HepG2 (cell line): ENCODE measurements around the gene MIF. TPM values are rescaled to one million over a fixed set of nuclear protein-coding genes. Genes with fewer than 3 reads are reported as not detected.

Source experiments
- ATRX ChIP-seq: sonication (generic); formaldehyde crosslinking; IDR thresholded peaks from 2 replicates; pipeline ENCODE4 v1.4.0; 2020; ENCODE audit warnings: missing genetic modification reagents, borderline replicate concordance
- GPN1 ChIP-seq: sonication (generic); formaldehyde crosslinking; IDR thresholded peaks from 2 replicates; pipeline ENCODE4 v1.5.1; 2020; ENCODE audit warnings: missing genetic modification reagents, borderline replicate concordance
- LRRFIP1 ChIP-seq: sonication (generic); formaldehyde crosslinking; conservative IDR thresholded peaks from 2 replicates; pipeline ENCODE4 v1.4.0; 2020; ENCODE audit warnings: missing genetic modification reagents
- REXO4 ChIP-seq: sonication (generic); formaldehyde crosslinking; IDR thresholded peaks from 2 replicates; pipeline ENCODE4 v1.8.0; 2022; ENCODE audit warnings: missing genetic modification reagents, mild to moderate bottlenecking, borderline replicate concordance
- TRAFD1 ChIP-seq: sonication (generic); formaldehyde crosslinking; IDR thresholded peaks from 2 replicates; pipeline ENCODE4 v1.5.1; 2020; ENCODE audit warnings: missing genetic modification reagents, mild to moderate bottlenecking, borderline replicate concordance
- TSC22D2 ChIP-seq: sonication (generic); formaldehyde crosslinking; IDR thresholded peaks from 2 replicates; pipeline ENCODE4 v1.5.1; 2020; ENCODE audit warnings: missing genetic modification reagents, mild to moderate bottlenecking, borderline replicate concordance
- U2AF2 ChIP-seq: fragments of 200-400 bp; formaldehyde crosslinking; IDR thresholded peaks from 2 replicates; pipeline ENCODE4 v1.6.1; 2017; ENCODE audit warnings: low read depth, mild to moderate bottlenecking, low read length
- ZNF275 ChIP-seq: sonication (generic); formaldehyde crosslinking; IDR thresholded peaks from 2 replicates; pipeline ENCODE4 v1.8.0; 2022; ENCODE audit warnings: missing genetic modification reagents, mild to moderate bottlenecking, inconsistent platforms, borderline replicate concordance
- ZNF3 ChIP-seq: IDR thresholded peaks from 2 replicates; pipeline ENCODE4 v1.7.0; 2017; ENCODE audit warnings: inconsistent platforms
- ZNF569 ChIP-seq: sonication (generic); formaldehyde crosslinking; IDR thresholded peaks from 2 replicates; pipeline ENCODE4 v1.5.0; 2020; ENCODE audit warnings: mild to moderate bottlenecking, missing genetic modification reagents, moderate library complexity, borderline replicate concordance
- ZNF607 ChIP-seq: sonication (generic); formaldehyde crosslinking; IDR thresholded peaks from 2 replicates; pipeline ENCODE4 v1.5.1; 2020; ENCODE audit warnings: missing genetic modification reagents, mild to moderate bottlenecking, borderline replicate concordance
- ZNF646 ChIP-seq: sonication (generic); formaldehyde crosslinking; IDR thresholded peaks from 2 replicates; pipeline ENCODE4 v1.9.0; 2021; ENCODE audit warnings: mild to moderate bottlenecking, missing genetic modification reagents
- ZNF879 ChIP-seq: sonication (generic); formaldehyde crosslinking; IDR thresholded peaks from 2 replicates; pipeline ENCODE4 v1.8.1; 2023; ENCODE audit warnings: missing genetic modification reagents
- ZSCAN21 ChIP-seq: sonication (generic); formaldehyde crosslinking; IDR thresholded peaks from 2 replicates; pipeline ENCODE4 v1.8.0; 2022; ENCODE audit warnings: mild to moderate bottlenecking, missing genetic modification reagents, moderate library complexity, borderline replicate concordance
- ZSCAN31 ChIP-seq: sonication (generic); formaldehyde crosslinking; IDR thresholded peaks from 2 replicates; pipeline ENCODE4 v1.5.0; 2020; ENCODE audit warnings: low read depth, mild to moderate bottlenecking, missing genetic modification reagents
- polyA plus RNA-seq, 8 experiments: library from polyadenylated mRNA; depleted of rRNA in 3 of 8; stranded (reverse) in 7 of 8; unstranded in 1 of 8; fragments of >200 nt; fragmentation: Illumina TruSeq in 4 of 8; extraction: Trizol in 4 of 8; gene quantifications; 2 replicates each; pipeline versions ENCODE4 v1.2.1 to v1.2.3, GENCODE V29; 2011 to 2016; ENCODE audit warnings: low read depth in 4 of 8, missing spikeins in 1 of 8, mixed read lengths in 1 of 8; ENCODE audit not compliant: insufficient read depth in 1 of 8
- total RNA-seq, 5 experiments: library from RNA; depleted of rRNA; stranded (reverse); fragments of >200 nt; fragmentation: Illumina TruSeq; extraction: Trizol; gene quantifications; 2 replicates each; pipeline ENCODE4 v1.2.3, GENCODE V29; 2016; ENCODE audit warnings: low read depth in 1 of 5

MIF gene
- total and polyA plus RNA-seq, 2 of the 13 experiments (the other 11 are each of a cell fraction or from before 2014, with no cell fraction given): 634 to 675 TPM

- TF ChIP-seq ZNF879 (CRISPR knock-in tag) (0 out of 2 replicates have a peak, but pooled peaks have one; percentile 53), GPN1 (no peak), TSC22D2 (CRISPR knock-in tag) (peak; percentile 71; the same call in 1 of the 2 replicates), ZNF569 (CRISPR knock-in tag) (no peak), ZNF275 (CRISPR knock-in tag) (no peak), ZNF3 (no peak), LRRFIP1 (CRISPR knock-in tag) (no peak), TRAFD1 (CRISPR knock-in tag) (no peak), ZSCAN21 (CRISPR knock-in tag) (peak; percentile 92; the same call in 1 of the 2 replicates), ZSCAN31 (peak; percentile 82; the same call in 1 of the 2 replicates), ZNF607 (CRISPR knock-in tag) (peak; percentile 95), ZNF646 (CRISPR knock-in tag) (no peak), ATRX (CRISPR knock-in tag) (no peak), U2AF2 (no peak), REXO4 (CRISPR knock-in tag) (no peak)
Observed at GRCh38 chr22:23913661-23914353, 19.6 kb downstream of the MIF start (continued).
